ENCODE measurements around the gene SLC38A8.

The SLC38A8 gene

DNA sequence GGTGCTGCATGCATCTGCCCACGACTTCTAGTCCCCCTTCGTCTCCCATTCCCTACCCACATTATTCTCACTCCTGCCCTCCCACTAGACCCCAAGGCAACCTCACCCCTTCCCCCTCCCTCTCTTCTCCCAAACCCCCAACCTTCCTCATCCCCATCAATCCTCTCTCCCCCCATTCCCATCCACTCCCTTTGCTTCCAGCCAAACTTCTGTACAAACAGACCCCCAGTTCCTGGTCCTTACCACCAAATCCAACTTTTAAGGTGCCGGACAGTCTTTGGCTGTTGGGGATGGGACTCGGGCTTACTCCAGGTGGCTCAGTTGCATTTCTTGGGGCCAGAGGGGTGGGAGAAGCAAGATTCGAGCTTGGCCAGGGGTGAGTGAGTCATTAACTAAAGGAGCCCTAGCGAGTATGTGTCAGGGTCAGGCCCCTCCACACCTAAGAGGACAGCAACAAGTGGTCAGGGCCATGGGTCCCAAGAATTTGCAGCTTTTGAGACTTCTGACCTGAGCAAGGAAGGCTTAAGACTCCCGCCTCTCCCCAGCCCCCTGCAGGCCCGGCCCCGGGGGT is at the start of gene SLC38A8:
SLC38A8 (minus strand) TSS at position 488 of the 571 bp plus-strand sequence. CDS start 638 bp downstream, outside the sequence.
- no peak for DNase-seq (ENCODE audit: low spot score)

- DNase-seq (ENCODE audit: low spot score) = peak; percentile 87
Observed at GRCh38 chr16:84091460-84091859, 48.9 kb upstream of the SLC38A8 start.

- DNase-seq (ENCODE audit: low spot score) = peak; percentile 18
Observed at GRCh38 chr16:84090211-84090610, 47.6 kb upstream of the SLC38A8 start.

DNA sequence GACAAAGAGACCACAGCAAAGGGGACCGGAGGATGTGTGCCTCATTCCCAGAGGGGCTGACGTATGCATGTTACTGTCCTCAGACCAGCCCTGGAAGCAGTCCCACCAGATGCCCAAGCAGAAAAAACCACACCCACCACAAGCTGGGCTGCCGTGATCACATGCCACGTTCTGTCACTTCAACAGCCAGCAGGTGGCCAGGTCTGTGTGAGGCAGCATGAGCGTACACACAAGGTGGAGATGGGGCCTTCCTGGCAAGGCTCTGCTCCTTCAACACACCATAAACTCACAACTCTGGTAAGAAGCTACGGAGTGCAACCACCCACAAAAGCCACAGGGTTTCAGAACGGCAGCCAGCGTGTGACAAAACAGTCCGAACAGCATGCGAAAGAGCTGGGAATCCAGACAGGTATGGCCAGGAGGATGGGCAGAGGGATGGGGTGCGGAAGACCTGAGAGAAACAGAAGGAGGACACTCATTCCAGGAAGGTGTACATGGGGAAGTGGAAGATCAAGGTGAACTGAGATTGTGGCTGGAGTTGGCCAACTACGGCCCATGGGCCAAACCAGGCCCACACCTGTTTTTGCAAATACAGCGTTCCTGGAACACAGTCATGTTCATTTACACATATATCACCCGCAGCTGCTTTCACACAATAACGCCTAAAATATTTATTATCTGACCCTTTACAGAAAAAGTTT is 46.2 kb upstream of the SLC38A8 start:
- DNase-seq (ENCODE audit: low spot score) = peak; percentile 56

GRCh38 chr16:84087466-84088151 is 45.0 kb upstream of the SLC38A8 start:
- DNase-seq (ENCODE audit: low spot score) = peak; percentile 44

DNA sequence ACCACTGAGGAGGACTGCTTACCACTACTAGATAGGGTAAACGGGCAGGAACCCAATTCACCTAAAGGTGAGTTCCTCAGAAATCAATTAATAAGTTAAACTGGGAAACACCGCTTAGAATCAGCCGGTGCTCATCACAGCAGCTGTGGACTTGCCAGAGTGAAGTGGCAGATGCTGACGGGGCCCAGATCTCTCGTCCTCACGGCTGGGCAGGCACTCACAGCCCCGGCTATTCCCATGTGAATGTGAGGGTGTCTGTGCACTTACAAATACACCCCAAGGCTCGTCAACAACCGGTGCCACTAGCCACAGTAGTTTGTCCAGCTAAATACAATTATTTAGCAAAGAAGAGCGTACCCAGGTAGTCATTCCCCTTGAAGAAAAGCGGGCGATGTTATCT is 44.4 kb upstream of the SLC38A8 start:
- no peak for DNase-seq (ENCODE audit: low spot score)

- DNase-seq (ENCODE audit: low spot score) = peak; percentile 19
Observed at GRCh38 chr16:84086341-84086740, 43.7 kb upstream of the SLC38A8 start.

DNA sequence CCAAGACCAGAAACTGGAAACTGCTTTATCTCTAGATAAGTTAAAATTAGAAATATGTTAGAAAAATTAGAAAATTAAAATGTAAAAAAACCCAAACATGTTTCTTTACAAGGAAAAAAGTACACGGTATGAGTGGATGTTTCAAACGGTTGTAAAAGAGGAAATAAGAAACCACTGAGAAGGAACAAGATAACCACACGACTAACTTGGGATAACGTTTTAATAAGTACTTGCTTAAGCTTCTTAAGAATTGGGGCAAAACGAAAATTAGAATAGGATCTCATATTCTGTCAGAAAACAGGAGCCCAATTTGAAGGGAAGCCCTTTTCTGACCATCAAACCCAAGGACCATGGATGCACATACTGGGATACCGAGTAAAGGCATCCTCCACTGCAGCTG is 43.2 kb upstream of the SLC38A8 start:
- no peak for DNase-seq (ENCODE audit: low spot score)

GRCh38 chr16:84085271-84085667 is 42.7 kb upstream of the SLC38A8 start:
- no peak for DNase-seq (ENCODE audit: low spot score)

DNA sequence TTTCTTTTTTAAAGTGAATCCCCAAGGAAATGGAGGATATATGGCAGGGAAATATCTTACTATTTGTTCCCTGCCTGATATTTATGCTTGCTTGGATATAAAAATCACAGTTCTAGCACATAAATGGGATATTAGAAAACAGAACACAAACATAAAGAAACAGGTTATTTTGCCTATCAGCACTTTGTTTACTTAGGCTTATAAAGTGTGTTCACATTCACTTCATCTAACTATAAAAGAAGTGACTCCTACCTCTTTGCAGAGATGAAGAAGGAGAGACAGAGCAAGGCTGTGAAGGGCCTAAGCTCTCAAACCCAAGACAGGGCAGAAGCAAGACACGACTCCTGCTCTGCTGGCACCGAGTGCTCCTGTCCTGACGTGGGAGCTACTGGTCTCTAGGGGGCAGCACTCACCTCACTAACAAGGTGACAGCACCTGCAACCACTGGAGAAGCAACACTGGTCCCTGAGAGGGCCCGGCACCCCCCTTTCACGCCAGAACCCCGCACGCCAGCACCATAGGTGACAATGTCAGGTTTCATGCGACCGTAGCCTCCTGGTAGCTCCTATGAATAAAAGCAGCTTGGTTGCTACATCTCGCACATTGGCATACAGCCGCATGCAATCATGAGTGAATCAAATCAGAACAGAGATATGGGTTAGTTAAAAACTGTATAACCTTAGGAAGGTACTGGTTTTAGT is 42.1 kb upstream of the SLC38A8 start:
- peak; percentile 78 for DNase-seq (ENCODE audit: low spot score)

- no peak for DNase-seq (ENCODE audit: low spot score)
Observed at GRCh38 chr16:84082835-84083569, 40.4 kb upstream of the SLC38A8 start.

- DNase-seq (ENCODE audit: low spot score) = no peak
Observed at GRCh38 chr16:84082110-84082509, 39.5 kb upstream of the SLC38A8 start.

- no peak for DNase-seq (ENCODE audit: low spot score)
Observed at GRCh38 chr16:84081446-84081989, 38.9 kb upstream of the SLC38A8 start.

GRCh38 chr16:84080813-84081212 is 38.2 kb upstream of the SLC38A8 start:
- DNase-seq (ENCODE audit: low spot score) = no peak

GRCh38 chr16:84080378-84080777 is 37.8 kb upstream of the SLC38A8 start:
- no peak for DNase-seq (ENCODE audit: low spot score)

GRCh38 chr16:84079664-84080063 is 37.1 kb upstream of the SLC38A8 start:
- DNase-seq (ENCODE audit: low spot score) = no peak

- DNase-seq (ENCODE audit: low spot score) = no peak
Observed at GRCh38 chr16:84075376-84075775, 32.8 kb upstream of the SLC38A8 start.

DNA sequence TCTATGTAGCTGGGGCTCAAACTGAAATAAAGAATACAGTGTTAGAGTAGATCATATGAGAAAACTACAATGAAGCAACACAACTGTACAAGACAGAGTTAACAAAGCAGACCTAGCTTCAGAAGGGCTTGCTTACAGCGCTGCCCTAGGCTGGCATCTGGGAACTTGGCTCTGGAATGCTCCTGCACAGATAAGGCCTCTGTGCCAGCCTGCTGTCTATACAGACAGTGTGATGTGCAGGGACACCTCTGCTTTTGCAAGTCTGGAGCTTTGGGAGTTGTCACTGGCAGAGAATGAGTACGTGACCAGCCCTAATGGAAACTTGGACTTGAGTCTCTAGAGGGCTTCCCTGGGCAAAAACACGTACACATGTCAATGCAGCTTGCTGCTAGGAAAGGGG is 32.1 kb upstream of the SLC38A8 start:
- no peak for DNase-seq (ENCODE audit: low spot score)

DNA sequence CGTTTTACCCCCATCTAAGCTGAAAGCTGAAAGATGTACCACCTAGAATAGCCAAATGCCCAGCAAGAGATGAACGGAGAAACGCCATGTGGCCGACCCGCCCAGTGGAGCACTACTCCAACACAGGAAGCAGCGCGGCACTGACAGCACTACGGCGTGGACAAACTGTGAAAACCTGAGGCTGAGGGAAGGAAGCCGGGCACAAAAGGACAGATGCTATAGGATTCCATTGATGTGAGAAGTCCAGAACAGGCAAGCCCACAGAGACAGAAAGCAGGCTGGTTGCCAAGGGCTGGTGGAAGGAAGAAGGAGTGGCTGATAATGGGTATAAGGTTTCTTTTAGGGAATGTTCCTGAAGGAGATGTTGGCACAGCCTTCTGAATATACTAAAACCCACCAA is 29.4 kb upstream of the SLC38A8 start:
- peak; percentile 27 for DNase-seq (ENCODE audit: low spot score)

DNA sequence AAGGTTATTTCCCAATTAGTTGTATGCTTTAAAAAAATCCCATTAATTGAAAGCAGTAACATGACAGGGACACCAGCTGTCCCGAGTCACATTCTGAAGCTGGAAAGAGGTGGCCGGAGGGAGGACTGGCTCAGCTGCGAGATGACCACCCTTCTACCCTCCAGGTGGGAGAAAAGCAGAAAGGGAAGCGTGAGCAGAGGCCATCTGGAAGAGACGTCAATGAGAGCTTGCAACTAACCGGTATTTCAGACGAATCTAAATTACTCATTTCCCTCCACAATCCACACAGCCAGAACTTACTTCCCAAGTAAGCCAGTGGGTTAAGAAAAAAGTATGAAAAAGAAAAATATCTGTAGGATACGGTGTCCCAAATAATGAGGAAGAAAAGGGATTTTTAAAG is 28.5 kb upstream of the SLC38A8 start:
- DNase-seq (ENCODE audit: low spot score) = no peak

DNA sequence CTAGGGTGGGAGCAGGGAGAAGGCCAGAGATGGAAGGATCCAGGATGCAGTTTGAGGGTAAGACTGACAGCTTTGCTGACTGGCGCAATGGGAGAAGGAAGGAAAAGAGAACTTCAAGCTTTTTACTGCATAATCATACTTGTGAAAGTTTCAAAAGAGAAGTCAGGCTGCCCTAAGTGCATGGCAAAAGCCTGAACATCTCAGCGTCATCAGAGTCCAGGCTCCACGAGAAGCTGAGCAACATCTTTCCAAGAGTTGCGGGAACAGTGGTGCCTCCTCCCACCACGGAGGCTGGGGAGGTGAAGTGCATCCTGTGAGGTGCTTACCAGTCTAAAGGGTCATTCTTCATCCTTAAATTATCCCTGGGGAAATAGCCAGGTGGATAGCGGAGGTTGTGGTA is 26.9 kb upstream of the SLC38A8 start:
- DNase-seq (ENCODE audit: low spot score) = no peak
